NCI-H146 treated with DMSO at 0.1 percent for 48 hours (cell line): ENCODE data around the gene CDK12.
"Not testable (repeated sequence)": the region's sequence is repeated elsewhere in the genome, so short reads cannot be mapped to it uniquely, and the experiment has no call there.

ENCODE experiments used
- DNase-seq: peaks from one replicate; lab custom pipeline; 2025; ENCODE audit not compliant: unreplicated experiment; lab: John Stamatoyannopoulos, UW

The CDK12 gene

DNA sequence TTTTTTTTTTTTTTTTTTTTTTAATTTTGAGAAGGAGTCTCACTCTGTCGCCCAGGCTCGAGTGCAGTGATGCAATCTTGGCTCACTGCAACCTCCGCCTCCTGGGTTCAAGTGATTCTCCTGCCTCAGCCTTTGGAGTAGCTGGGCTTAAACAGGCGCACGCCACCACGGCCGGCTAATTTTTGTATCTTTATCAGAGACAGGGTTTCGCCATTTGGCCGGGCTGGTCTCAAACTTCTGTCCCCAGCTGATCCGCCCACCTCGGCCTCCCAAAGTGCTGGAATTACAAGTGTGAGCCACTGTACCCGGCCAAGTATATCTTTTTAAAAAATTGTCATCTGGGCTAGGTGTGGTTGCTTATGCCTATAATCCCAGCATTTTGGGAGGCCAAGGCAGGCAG is 35.6 kb downstream of the CDK12 start:
- not testable (repeated sequence) for DNase-seq

DNA sequence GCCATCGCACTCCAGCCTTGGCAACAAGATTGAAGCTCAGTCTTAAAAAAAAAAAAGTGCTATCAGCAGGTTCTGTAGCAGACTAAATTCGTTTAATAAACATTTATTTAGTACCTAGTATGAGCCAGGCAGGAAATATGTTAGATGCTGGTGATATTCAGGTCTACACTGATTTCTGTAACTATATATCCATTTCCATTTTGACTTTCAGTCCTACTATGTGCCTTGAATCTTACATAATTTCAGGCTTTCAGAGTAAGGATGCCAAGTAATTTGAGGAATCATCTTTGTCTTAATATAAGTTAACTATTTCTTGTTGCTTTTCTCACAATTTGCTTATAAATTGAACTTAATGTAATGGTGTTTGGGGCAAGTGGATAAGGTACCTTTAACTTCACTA is 46.2 kb downstream of the CDK12 start:
- no peak for DNase-seq

DNA sequence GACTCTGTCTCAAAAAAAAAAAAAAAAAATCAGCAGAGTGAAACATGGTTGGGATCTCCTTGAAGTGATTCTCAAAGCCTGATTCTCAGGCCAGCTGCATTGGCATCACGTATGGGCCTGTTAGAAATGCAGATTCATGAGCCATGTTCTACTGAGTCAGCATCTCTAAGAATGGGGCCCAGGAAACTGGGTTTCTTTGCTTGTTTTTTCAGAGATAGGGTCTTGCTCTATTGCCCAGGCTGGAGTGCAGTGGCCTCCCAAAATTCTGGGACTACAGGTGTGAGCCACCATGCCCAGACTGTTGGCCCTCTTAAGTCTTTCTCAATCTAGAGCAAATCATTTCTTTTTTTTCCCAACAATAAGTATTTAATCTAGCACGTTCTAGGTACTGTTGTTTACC is 47.7 kb downstream of the CDK12 start:
- no peak for DNase-seq

DNA sequence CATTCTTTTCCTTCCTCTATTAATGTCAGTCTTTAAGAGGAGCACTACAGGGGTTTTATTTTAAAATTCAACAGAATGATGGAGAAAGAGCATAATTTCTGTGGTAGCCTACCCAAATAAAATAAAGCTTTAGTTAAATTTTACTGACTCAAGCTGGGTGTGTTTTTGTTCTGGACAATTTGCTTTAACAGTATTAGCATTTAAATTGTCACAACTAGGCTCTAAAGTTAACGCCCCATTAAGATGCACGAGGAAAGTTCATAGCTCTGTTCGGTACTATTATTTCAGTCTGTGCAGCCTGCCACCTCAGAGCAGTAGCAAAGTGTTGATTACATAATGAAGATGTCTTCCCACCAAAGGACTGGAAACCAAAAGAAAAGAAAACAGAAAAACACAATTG is 52.0 kb downstream of the CDK12 start:
- DNase-seq = no peak

DNA sequence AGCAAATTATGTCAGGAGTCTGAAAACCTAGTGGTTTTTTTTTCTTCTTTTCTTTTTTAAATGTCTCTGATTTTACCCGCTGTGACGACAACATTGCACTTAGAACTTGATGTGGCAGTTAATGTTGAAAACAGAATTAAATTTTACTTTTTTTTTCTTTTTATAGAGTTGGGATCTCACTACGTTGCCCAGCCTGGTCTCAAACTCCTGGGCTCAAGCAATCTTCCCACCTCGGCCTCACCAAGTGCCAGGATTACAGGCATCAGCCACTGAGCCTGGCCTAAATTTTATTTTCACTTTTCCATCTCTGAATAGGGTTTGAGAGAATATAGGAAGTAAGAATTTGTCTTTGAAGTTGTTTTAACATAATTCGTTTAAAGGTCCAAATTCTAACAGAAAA is 52.6 kb downstream of the CDK12 start:
- DNase-seq = no peak

DNA sequence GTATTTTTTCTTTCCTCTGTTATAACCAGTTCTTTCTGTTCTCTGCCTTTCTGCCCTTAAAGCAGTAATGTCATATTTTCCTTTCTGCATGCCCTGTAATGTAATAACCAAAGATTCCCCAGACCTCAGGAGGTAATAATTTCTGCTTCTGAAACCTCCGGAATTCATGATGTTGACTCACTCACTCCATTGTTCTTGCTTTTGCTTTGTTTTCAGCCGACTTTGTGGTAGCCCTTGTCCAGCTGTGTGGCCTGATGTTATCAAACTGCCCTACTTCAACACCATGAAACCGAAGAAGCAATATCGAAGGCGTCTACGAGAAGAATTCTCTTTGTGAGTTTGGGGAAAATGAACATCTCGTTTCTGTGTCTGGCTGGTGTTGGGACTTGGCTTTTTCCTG is 55.9 kb downstream of the CDK12 start:
- no peak for DNase-seq

DNA sequence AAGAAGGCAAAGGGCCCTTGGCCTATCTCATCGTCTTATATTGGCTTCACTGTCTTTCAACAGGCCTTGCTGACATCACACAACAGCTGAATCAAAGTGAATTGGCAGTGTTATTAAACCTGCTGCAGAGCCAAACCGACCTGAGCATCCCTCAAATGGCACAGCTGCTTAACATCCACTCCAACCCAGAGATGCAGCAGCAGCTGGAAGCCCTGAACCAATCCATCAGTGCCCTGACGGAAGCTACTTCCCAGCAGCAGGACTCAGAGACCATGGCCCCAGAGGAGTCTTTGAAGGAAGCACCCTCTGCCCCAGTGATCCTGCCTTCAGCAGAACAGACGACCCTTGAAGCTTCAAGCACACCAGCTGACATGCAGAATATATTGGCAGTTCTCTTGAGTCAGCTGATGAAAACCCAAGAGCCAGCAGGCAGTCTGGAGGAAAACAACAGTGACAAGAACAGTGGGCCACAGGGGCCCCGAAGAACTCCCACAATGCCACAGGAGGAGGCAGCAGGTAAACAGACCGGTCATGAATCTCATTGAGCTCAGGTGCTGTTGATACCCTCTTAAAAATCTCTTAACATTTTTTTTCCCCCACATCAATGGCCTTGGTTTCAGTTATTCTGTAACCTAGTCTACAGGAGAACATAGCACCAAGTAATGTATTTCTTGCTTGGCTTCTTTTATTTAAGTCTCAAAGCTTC is 64.7 kb downstream of the CDK12 start:
- no peak for DNase-seq

DNA sequence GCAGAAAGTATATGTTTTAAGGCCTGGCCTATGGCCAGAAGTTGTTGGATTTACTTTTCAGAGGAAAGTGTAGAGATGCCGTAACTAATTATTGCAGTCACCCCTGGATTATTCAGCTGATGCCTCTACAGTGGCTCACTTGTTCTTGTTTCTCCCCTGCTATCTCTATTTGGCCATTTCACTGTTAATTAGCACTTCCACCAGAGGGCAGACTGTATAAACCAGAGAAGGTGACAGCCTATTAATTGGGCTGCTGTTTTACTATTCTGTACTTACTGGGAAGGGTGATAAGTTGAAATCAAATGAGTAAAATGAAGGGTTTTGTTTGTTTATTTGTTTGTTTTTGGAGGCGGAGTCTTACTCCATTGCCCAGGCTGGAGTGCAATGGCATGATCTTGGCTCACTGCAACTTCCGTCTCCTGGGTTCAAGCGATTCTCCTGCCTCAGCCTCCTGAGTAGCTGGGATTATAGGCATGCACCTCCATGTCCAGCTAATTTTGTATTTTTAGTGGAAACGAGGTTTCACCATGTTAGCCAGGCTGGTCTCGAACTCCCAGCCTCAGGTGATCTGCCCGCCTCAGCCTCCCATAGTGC is 66.0 kb downstream of the CDK12 start:
- no peak for DNase-seq

DNA sequence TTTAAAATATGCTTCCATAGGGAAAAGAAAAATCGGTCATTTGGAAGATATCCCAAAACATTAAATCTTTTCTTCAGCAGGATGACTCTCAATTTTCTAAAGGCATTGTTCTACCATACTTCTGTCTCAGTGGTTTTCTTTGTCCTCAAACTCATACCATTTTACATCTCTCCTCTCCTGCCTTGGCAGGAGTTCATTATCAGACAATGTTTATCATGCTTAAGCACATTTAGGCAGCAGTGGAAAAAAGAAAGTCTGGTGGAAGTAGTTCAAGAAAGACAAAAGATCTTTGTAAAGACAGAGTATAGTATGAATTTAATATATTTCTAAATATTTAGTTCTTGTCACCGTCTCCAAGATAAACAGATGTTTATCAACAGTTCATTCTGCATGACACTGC is 68.2 kb downstream of the CDK12 start:
- no peak for DNase-seq

DNA sequence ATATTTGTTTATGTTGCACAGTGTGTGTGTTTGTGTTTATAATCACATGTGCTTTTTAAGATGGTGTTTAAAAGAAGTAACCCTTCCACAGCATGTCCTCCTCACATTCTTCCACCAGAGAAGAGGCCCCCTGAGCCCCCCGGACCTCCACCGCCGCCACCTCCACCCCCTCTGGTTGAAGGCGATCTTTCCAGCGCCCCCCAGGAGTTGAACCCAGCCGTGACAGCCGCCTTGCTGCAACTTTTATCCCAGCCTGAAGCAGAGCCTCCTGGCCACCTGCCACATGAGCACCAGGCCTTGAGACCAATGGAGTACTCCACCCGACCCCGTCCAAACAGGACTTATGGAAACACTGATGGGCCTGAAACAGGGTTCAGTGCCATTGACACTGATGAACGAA is 69.2 kb downstream of the CDK12 start:
- no peak for DNase-seq

DNA sequence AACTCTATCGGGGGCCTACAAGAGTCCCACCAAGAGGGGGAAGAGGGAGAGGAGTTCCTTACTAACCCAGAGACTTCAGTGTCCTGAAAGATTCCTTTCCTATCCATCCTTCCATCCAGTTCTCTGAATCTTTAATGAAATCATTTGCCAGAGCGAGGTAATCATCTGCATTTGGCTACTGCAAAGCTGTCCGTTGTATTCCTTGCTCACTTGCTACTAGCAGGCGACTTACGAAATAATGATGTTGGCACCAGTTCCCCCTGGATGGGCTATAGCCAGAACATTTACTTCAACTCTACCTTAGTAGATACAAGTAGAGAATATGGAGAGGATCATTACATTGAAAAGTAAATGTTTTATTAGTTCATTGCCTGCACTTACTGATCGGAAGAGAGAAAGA is 70.0 kb downstream of the CDK12 start:
- no peak for DNase-seq

DNA sequence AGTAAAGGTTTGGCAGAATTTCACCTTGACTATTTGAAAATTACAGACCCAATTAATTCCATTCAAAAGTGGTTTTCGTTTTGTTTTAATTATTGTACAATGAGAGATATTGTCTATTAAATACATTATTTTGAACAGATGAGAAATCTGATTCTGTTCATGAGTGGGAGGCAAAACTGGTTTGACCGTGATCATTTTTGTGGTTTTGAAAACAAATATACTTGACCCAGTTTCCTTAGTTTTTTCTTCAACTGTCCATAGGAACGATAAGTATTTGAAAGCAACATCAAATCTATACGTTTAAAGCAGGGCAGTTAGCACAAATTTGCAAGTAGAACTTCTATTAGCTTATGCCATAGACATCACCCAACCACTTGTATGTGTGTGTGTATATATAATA is 72.6 kb downstream of the CDK12 start:
- DNase-seq = no peak

DNA sequence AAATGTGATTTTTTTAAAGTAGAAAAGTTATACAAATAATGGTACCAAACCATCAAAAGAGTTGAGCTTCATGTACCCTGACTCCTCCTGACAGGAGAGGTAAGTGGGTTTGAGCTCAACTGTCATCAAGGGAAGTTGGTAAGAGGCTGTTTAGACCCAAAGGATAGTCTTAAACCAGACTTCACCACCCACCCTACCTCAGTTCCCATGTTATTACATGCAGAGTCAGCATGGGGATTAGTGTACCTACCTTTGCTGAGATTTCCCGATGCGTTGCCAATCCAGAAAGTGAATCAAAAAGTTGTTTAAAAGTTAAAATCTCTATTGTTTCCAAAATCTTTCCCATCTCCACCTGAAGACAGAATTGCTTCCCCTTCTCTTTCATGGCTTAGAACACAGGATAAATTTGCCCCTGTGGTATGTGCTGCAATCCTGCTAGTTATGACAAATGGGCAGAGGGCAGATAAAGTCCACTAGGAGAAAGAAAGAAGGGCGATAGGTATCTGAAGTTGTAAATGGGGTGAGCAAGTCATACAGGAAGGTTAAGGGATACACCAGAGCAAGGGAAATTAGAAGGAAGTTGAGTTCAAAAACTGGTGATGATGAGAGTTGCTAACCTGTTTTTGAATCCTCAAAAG is 73.6 kb downstream of the CDK12 start:
- DNase-seq = no peak

DNA sequence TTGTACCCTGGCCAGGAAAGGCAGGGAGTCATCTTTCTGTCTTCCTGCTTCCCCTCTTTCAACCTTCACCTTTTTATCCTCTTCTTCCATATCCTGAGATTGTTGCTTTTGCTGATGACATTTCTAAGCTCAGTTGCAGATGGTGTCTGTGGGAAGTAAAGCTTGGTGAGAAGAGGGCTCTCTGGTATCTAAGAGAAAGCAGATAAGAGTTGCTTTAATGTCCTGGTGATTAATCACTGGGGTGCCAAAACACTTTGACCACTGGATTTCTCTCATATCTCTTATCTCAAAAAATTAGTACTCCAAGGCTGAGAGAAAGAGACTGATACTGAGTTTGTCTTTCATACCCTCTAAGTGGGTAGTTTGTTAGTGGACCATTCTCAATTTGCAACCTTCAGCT is 75.2 kb downstream of the CDK12 start:
- DNase-seq = no peak

DNA sequence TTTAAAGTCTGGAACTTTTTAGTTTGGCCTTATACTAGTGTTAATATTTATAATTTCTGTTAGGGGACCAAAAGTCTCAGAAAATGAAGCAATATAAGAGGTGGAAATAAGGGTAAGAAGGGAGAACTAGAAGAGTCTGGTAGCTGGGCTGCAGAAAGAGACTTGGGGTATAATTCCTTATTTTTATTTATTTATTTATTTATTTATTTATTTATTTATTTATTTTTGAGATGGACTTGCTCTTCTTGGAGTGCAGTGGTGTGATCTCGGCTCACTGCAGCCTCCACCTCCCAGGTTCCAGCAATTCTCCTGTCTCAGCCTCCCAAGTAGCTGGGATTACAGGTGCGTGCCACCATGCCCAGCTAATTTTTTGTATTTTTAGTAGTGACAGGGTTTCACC is 76.1 kb downstream of the CDK12 start:
- DNase-seq = not testable (repeated sequence)

DNA sequence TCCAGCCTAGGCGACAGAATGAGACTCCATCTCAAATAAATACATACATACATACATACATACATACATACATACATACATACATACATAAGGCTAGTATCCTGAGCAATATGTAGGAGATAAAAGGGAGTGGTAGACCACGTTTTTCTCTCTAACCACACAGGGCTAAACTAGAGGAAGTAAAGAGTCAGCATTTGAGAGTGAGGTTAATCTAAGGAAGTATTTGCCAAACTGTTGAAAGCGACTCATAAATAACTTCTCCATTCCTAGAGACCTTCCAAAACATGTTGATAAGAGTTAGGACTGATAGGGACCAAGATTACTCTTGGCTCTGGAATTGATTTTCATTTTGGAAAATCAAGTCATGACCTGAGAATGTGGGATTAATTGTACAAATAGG is 77.6 kb downstream of the CDK12 start:
- no peak for DNase-seq

DNA sequence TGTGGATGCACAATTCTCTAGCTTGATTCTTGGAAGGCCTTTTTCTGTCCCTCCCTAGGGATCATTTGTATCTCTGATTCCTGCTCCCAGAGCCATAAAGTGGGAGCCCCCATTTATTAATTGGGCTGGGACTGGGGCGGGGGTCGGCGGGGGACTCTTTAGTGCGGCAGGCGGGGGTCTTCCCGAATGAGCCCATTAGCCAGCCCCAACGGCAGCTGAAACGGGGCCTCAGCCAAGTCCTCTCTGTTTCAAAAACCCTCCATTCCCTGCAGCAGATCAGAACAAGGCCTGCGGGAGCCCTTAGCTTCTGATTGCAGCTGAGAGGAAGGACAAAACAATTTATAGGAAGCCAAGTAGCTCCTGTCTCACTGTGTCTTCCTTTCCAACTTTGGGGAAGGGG is 79.3 kb downstream of the CDK12 start:
- DNase-seq = no peak

DNA sequence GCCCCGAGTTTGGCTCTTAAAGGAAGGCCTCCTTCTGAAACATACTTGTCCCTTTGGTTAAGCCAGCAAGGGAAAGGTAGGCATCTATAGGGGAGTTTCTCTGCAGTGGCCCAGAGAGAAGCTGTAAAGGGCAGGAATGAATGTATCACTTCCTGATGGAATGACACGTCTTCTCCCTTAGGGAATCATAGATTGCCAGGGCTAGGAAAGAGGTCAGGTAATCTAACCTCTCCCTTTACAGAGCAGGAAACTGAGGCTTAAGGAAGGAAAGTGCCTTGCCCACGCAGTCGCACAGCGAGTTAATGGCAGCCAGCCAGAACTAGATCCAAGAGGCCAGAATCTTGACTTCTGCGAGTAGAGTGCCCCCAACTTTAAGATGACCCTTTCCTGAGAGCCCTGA is 80.4 kb downstream of the CDK12 start:
- DNase-seq = no peak

DNA sequence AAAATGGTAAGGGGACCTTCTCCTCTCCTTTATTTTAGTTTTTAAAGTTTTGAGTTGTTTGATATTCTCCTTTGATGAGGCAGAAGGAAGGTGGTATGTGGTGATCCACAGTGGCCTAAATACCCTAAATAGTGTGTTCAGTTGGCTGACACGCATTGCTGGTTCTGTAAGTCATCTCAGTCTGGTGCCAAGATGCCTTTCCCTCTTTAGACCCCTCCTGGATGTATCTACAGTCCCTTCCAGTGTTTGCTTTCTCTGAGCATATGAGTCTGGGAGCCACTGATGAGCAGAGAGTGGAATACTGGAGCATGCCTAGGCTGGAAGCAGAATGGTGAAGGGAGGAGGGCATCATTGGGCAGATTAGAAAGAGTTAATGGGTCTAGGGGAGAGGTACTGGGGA is 81.9 kb downstream of the CDK12 start:
- DNase-seq = no peak

DNA sequence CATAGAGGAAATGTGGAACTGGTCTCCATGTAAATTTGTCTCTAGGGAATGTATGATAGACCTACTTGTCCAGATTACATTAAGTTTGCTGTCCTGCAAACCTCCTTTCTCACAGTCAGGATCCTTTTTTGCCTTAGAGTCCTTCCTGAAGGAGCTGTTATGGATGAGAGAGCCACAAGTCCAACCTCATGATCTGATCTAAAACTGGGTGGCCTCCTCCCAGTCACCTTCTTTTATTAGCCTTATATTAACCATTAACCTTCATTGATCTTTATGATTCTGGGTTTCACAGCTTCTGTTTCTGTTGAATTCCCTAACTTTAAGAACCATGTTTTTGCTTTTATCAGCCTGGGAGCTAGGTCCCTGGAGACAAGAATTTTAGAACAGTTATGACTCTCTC is 82.4 kb downstream of the CDK12 start:
- DNase-seq = no peak

DNA sequence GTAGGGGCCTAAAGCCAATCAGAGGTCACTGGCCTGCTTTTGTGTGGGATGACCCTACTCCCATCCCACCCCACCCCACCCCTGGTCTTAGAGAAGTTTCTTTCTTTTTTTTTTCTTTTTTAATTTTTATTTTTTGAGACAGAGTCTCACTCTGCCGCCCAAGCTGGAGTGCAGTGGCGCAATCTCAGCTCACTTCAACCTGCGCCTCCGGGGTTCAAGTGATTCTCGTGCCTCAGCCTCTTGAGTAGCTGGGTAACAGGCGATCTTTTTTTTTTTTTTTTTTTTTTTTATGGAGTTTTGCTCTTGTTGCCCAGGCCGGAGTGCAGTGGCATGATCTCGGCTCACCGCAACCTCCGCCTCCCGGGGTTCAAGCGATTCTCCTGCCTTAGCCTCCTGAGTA is 83.1 kb downstream of the CDK12 start:
- not testable (repeated sequence) for DNase-seq

DNA sequence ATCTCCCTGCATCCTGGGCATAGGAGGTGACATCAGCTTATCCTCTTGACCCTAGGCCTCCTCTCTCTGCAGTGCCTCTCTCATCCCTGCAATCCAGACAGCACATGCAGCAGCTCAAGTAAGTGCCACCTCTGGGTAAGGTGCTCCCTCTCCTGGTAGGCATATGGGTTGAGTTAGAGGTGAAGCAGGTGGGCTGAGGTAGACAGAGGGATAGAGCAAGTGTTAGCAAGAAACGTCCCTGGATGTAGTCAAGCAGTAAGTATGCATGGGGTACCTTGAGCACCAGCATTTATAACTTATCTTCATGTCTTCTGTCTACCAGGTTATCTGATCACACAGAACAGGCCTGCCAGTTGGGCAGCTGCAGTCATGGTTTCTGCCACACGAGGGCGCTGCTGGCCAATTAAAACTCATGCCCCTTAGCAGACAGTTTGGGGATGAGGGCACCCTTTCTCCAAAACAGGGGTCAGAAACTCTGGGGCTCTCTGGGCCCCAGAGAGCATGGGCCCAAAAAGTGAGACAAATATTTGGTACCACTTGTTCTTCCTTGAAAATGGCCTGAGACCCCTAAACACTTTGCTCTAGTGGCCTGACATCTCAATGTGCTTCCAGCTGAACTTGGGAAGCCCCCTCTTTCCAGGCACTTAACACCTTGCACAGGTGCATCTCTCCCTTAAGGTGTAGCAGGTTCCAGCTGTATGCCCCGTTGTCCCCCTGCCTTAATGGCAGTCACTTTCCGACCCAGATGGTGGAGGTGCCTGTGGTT is 86.6 kb downstream of the CDK12 start:
- DNase-seq = no peak
